ENCODE data around the gene LAMA4.

- TF ChIP-seq CTCF (IDR thresholded peaks at IDR 0.05) = no peak
- no peak for TF ChIP-seq POLR2A (IDR thresholded peaks at IDR 0.05)
Measured at GRCh38 chr6:112251171-112251875, 3.0 kb downstream of the LAMA4 start.

Data from testis (tissue), 2 donors.